GM18909 (cell line): ENCODE results near the gene COL15A1.
"Not testable (repeated sequence)": the region's sequence is repeated elsewhere in the genome, so short reads cannot be mapped to it uniquely, and the experiment has no call there.

ENCODE experiments used
- ATAC-seq: cut with Tn5 transposase; IDR thresholded peaks from one replicate; pipeline ENCODE4 v1.9.1; 2021; ENCODE audit warnings: mild to moderate bottlenecking; ENCODE audit not compliant: unreplicated experiment, poor library complexity

Gene COL15A1

DNA sequence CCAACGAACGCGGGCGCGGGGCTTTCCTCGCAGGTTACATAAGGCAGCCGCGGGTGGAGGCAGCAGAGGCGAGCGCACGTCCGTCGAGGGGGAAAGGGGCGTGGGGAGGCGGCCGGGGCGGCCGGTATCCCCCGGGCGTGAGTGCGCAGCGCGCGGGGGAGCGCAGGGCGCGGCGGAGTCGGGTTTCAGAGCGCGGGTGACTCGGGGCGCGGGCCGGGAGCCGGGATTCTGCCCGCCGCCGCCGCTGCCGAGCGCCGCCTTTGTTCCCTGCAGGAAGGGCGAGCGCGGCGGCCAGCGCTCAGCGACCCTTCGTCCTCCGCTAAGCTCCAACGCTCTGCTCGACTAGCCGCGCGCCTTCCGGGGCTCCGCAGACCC lies at the start of gene COL15A1:
COL15A1 (plus strand) TSS at position 226 of the 375 bp plus-strand sequence. CDS start 155 bp downstream, outside the sequence.
- ATAC-seq = no peak

DNA sequence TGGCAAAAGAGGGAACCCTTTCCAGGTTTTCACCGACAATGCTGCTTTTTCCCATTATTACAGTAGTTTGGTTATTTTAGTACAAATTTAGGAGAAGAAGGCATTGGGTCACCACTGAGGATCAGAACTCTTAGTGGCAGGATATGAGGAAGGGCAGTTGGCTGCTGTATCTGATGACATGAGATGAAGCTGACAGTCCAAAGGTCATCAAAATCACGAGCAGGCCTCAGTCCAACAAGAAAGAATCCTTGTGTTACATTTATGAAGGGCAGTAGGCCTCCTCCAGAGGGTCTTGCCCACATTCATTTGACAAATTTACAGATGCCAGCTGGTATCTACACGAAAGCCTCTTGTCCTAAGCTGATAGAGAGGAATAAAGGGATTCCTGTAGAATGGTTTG lies 49.5 kb upstream of the COL15A1 start:
- no peak for ATAC-seq

DNA sequence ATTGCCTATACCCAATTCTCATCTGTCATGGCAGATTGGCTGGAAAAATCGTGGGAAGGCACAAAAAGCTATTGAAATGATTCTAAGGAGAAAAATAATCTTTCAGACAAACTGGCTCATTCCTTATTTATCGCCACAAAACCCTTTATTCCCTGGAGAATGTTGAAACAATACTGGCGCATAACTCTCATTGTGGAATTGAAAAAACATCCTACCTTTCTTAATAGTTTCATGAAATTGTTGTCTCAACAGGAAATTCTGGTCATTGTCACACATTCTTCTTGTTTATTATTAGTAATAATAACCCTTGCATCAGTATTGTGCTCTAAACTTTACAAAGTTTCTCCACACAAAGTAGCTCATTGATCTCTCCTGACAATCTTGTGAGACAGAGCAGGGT lies 48.9 kb upstream of the COL15A1 start:
- no peak for ATAC-seq

DNA sequence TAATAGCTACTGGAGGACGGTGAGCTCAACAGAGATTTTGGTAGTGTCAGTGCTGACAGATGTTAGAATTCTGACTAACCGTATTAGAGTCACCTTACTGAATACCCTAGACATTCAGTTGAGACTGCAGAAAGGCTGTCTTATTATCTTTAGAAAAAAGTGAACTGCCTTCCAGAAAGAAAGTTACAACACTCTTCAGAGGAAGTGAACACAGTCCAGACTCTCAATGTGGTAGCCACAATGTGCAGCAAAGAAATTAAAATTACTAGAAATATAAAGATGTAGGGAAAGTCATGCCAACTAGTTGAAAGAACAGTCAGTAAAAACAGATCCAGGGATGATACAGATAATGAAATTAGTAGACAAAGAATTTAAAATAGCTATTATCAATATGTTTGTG lies 47.1 kb upstream of the COL15A1 start:
- ATAC-seq = no peak

GRCh38 chr9:98897745-98898144 lies 46.0 kb upstream of the COL15A1 start:
- no peak for ATAC-seq

GRCh38 chr9:98899408-98900056 lies 44.2 kb upstream of the COL15A1 start:
- no peak for ATAC-seq

GRCh38 chr9:98900244-98900643 lies 43.5 kb upstream of the COL15A1 start:
- no peak for ATAC-seq

GRCh38 chr9:98900725-98901124 lies 43.0 kb upstream of the COL15A1 start:
- ATAC-seq = no peak

GRCh38 chr9:98901843-98902242 lies 41.9 kb upstream of the COL15A1 start:
- not testable (repeated sequence) for ATAC-seq

- no peak for ATAC-seq
These were observed 41.2 kb upstream of the COL15A1 start for GRCh38 chr9:98902516-98902915.

DNA sequence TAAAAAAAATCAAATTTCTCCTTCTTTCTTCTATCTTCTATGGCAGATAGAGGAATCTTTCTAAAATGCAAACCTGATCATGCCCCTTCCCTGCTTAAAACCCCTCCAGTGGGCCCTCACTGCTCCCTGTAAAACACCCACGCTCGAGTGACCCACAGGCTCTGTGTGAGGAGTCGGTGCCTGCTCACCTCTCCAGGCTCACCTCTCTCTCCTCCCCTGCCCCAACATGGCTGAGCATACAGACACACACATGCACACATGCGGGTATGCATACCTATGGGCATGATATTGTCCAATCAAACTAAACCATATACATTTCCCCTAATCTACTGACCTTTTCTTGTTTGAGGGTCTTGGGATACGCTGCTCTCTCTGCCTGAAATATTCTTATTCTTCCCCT lies 40.8 kb upstream of the COL15A1 start:
- ATAC-seq = no peak

DNA sequence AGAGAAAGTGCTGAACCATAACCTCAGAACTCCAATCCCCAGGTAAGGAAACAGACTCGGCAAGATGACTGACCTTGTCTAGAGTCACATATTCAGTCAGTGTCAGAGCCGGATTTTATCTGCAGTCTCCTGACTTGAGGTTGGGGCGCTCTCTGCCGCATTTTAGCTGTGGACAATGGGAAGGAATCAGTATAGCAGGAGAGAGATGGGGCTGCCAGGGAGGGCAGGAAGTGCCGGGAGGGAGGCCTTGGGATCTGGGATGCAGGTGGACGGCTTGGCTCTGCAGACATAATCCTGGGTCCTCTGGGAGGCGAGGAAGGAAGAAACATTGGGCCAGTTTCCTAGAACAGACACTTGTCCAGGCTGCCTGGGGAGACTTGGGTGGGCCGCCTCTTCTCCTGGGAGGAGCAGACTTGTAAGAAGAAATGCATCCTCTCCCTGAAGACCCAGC lies 39.7 kb upstream of the COL15A1 start:
- ATAC-seq = no peak

DNA sequence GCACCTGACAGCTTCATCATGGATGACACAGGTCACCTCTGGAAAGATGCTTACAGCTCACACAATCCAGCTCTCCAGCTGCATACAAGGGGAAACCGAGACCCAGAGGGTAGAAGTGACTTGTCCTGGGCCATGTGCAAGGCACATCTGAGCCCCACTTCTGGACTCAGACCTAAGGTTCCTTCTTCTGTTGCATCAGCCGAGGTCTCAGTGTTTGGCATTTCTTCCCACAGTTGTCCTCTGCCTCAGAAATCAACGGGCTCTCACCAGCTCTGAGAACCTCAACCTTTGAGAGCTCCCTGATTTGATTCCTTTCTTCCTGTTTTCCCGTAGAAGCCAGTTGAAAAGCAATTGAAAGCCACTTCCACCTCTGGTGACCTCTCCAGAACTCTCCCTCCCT lies 38.7 kb upstream of the COL15A1 start:
- no peak for ATAC-seq

GRCh38 chr9:98906273-98907040 lies 37.2 kb upstream of the COL15A1 start:
- no peak for ATAC-seq

DNA sequence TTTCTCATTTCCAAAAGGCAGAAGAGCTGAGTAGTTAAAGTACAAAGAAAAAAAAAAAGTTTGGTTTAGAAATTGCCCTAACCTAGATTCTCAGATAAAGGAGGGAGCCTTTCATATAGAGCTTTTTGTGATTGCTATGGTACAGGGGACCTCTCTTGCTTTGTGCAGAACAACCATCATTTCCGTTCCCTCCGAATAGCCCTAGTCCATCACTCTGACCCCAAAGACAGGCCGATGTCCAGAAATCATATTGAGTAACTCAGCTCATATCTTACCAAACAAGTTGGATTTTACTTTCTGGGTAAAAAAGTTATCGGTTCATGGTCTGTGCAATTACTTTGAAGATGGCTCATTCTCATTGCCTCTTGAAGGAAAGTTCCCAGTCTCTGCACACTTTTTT lies 36.7 kb upstream of the COL15A1 start:
- no peak for ATAC-seq

DNA sequence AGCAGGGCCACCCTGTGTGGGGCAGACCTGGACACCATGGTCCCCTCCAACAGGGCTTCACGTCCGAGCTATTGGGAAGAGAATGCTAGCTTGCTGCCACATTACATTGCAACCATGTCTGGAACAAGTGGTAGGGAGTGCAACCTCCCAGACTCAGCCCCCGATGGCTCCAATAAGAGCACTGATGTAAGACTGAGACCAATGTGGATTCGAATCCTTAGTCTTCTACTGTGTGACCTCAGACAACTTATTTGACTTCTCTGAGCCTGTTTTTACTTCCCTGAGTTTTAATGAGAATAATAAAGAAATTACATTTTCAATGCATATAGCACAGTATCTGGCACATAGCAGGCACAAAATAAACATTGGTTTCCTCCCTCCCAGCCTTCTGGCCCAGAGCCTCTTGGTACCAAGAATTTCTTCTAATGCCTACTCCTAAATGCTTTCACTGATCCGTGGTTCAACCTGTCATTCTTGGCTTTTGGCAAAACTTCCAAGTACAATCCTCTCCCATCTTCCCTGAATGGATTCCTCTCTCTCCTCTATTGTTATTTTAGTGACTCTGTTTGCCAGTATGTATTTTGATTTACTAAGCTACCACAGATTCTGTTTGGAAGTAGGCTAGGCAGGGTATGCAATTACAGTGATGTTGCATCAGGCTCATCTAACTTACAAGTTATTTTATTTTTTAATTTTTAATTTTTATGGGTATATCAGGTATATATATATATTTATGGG lies 34.6 kb upstream of the COL15A1 start:
- ATAC-seq = no peak

- no peak for ATAC-seq
These were observed 33.8 kb upstream of the COL15A1 start for GRCh38 chr9:98909935-98910334.

- no peak for ATAC-seq
These were observed 32.7 kb upstream of the COL15A1 start for GRCh38 chr9:98911042-98911441.

DNA sequence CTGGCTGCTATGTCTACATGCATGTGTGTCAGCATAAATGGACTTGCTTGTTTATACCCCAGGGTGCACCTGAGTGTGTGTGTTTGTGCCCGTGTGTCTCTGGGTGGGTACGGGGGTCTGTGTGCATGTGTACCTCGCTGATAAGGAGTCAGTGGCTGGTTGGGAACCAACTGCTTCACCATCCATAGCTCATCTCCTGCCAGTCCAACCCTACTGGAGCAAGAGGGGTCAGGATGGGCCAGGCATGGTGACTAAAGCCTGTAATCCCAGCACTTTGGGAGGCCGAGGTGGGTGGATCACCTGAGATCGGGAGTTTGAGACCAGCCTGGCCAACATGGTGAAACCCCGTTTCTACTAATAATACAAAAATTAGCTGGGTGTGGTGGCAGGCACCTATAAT lies 32.0 kb upstream of the COL15A1 start:
- ATAC-seq = not testable (repeated sequence)

- no peak for ATAC-seq
These were observed 31.3 kb upstream of the COL15A1 start for GRCh38 chr9:98912450-98912849.

GRCh38 chr9:98913044-98913443 lies 30.7 kb upstream of the COL15A1 start:
- no peak for ATAC-seq
